Measurements from ENCODE around the gene ACER3.

The ACER3 gene

DNA sequence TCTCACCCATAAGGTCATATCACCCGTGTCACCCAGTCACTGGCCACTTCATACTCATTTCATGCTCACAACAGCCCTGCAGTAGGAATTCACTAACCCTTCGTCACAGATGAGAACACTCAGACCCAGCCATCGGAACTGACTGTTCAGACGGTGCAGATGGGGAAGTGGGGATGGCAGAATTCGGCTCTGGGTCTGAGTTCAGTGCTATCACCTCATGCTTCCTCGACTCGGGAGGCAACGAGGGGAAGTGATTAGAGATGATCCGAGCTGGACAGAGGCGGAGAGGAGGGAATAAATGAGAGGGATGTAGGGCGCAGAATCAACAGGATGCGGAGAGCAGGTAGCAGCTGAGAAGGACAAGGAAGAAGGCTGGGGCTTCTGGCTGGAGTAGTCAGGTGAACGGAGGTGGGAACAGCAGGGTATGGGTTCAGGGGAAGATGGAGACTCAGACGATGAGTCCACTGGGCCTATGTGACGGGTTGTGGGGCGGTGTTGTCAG is 178.2 kb downstream of the ACER3 start:
- H3K36me3 ChIP-seq (ENCODE audit: control insufficient read depth in 4 of 4, insufficient read depth in 4 of 4, low read length in 3 of 4) = no peaks in the 10 kb centered on the region
- H3K9me3 ChIP-seq (ENCODE audit: control extremely low read depth in 1 of 5, control insufficient read depth in 4 of 5, insufficient read depth in 2 of 5, low read depth in 1 of 5, low read length in 4 of 5) = peaks cover 0 to 8% (median 0%) of the 10 kb centered on the region in 5 experiments
- POLR2A ChIA-PET = no interaction called here
- peaks cover 0 to 36% (median 13%) of the 10 kb centered on the region in 5 experiments for H3K27me3 ChIP-seq (replicated peaks in 2 of 5; ENCODE audit: control insufficient read depth in 4 of 5, insufficient read depth in 5 of 5, low read length in 4 of 5)
- CTCF ChIA-PET = interaction anchor here (0.8 to 4.3 kb wide), 7 partner anchors 20 to 229 kb away, joined by 3 to 21 read pairs (median 4); partner anchors contain the start of gene OMP
- WGBS (ENCODE audit: insufficient coverage) = 79% methylated on average over 12 of the region's 16 CpGs
- H3K4me3 ChIP-seq (ENCODE audit: control insufficient read depth in 1 of 7, extremely low read depth in 1 of 7, insufficient read depth in 4 of 7, low read depth in 2 of 7, low read length in 6 of 7) = peak overlapping the region in 1 of 7 experiments; percentile 56
- no peak overlapping the region for H3K27ac ChIP-seq (ENCODE audit: insufficient read depth in 1 of 2, low read depth in 1 of 2, low read length in 2 of 2, poor library complexity in 1 of 2, severe bottlenecking in 2 of 2)
- H3K4me1 ChIP-seq (ENCODE audit: control extremely low read depth in 1 of 4, control insufficient read depth in 4 of 4, insufficient read depth in 4 of 4, low read length in 3 of 4) = peaks cover 0 to 18% (median 12%) of the 10 kb centered on the region in 4 experiments
- DNase-seq = peak in 1 of 3 donors; percentile 16

DNA sequence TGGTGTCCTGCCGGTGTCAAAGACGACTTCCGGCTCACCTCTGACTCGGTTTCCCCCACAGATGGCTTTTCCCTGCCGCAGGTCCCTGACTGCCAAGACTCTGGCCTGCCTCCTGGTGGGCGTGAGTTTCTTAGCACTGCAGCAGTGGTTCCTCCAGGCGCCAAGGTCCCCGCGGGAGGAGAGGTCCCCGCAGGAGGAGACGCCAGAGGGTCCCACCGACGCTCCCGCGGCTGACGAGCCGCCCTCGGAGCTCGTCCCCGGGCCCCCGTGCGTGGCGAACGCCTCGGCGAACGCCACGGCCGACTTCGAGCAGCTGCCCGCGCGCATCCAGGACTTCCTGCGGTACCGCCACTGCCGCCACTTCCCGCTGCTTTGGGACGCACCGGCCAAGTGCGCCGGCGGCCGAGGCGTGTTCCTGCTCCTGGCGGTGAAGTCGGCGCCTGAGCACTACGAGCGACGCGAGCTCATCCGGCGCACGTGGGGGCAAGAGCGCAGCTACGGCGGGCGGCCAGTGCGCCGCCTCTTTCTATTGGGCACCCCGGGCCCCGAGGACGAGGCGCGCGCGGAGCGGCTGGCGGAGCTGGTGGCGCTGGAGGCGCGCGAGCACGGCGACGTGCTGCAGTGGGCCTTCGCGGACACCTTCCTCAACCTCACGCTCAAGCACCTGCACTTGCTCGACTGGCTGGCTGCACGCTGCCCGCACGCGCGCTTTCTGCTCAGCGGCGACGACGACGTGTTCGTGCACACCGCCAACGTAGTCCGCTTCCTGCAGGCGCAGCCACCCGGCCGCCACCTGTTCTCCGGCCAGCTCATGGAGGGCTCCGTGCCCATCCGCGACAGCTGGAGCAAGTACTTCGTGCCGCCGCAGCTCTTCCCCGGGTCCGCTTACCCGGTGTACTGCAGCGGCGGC is 179.0 kb downstream of the ACER3 start:
- Histone ChIP-seq H3K36me3 (ENCODE audit: control insufficient read depth in 4 of 4, insufficient read depth in 4 of 4, low read length in 3 of 4) (no peaks in the 10 kb centered on the region), H3K4me1 (ENCODE audit: control extremely low read depth in 1 of 4, control insufficient read depth in 4 of 4, insufficient read depth in 4 of 4, low read length in 3 of 4) (peaks cover 0 to 10% (median 9%) of the 10 kb centered on the region in 4 experiments), H3K9me3 (ENCODE audit: control extremely low read depth in 1 of 5, control insufficient read depth in 4 of 5, insufficient read depth in 2 of 5, low read depth in 1 of 5, low read length in 4 of 5) (peaks cover 0 to 8% (median 0%) of the 10 kb centered on the region in 5 experiments), H3K27me3 (replicated peaks in 2 of 5; ENCODE audit: control insufficient read depth in 4 of 5, insufficient read depth in 5 of 5, low read length in 4 of 5) (peaks cover 0 to 37% (median 13%) of the 10 kb centered on the region in 5 experiments), H3K27ac (ENCODE audit: insufficient read depth in 1 of 2, low read depth in 1 of 2, low read length in 2 of 2, poor library complexity in 1 of 2, severe bottlenecking in 2 of 2) (no peak overlapping the region), H3K4me3 (ENCODE audit: control insufficient read depth in 1 of 7, extremely low read depth in 1 of 7, insufficient read depth in 4 of 7, low read depth in 2 of 7, low read length in 6 of 7) (peak overlapping the region in 5 of 7 experiments; percentile 19 to 72 (median 56))
- POLR2A ChIA-PET = no interaction called here
- CTCF ChIA-PET = interaction anchor here (0.7 to 4.3 kb wide), 10 partner anchors 8 to 230 kb away, joined by 3 to 21 read pairs (median 4); partner anchors contain the start of gene OMP
- WGBS (ENCODE audit: insufficient coverage) = 20% methylated on average over 92 of the region's 109 CpGs
- peak; percentile 42 to 76 (median 64) for DNase-seq

- 84% methylated on average over 30 of the region's 37 CpGs for WGBS (ENCODE audit: insufficient coverage)
- Histone ChIP-seq H3K36me3 (ENCODE audit: control insufficient read depth in 4 of 4, insufficient read depth in 4 of 4, low read length in 3 of 4) (no peaks in the 10 kb centered on the region), H3K4me1 (ENCODE audit: control extremely low read depth in 1 of 4, control insufficient read depth in 4 of 4, insufficient read depth in 4 of 4, low read length in 3 of 4) (peaks cover 0 to 10% (median 9%) of the 10 kb centered on the region in 4 experiments), H3K27me3 (replicated peaks in 2 of 5; ENCODE audit: control insufficient read depth in 4 of 5, insufficient read depth in 5 of 5, low read length in 4 of 5) (peaks cover 0 to 43% (median 13%) of the 10 kb centered on the region in 5 experiments), H3K27ac (ENCODE audit: insufficient read depth in 1 of 2, low read depth in 1 of 2, low read length in 2 of 2, poor library complexity in 1 of 2, severe bottlenecking in 2 of 2) (no peak overlapping the region), H3K9me3 (ENCODE audit: control extremely low read depth in 1 of 5, control insufficient read depth in 4 of 5, insufficient read depth in 2 of 5, low read depth in 1 of 5, low read length in 4 of 5) (peaks cover 0 to 8% (median 0%) of the 10 kb centered on the region in 5 experiments), H3K4me3 (ENCODE audit: control insufficient read depth in 1 of 7, extremely low read depth in 1 of 7, insufficient read depth in 4 of 7, low read depth in 2 of 7, low read length in 6 of 7) (no peak overlapping the region)
- DNase-seq = peak in 1 of 3 donors; percentile 10
- POLR2A ChIA-PET = no interaction called here
- CTCF ChIA-PET = interaction anchor here (0.7 to 4.3 kb wide), 9 partner anchors 8 to 231 kb away, joined by 3 to 21 read pairs (median 4); partner anchors contain the start of gene OMP
Observed at GRCh38 chr11:77040401-77040777, 179.7 kb downstream of the ACER3 start.

DNA sequence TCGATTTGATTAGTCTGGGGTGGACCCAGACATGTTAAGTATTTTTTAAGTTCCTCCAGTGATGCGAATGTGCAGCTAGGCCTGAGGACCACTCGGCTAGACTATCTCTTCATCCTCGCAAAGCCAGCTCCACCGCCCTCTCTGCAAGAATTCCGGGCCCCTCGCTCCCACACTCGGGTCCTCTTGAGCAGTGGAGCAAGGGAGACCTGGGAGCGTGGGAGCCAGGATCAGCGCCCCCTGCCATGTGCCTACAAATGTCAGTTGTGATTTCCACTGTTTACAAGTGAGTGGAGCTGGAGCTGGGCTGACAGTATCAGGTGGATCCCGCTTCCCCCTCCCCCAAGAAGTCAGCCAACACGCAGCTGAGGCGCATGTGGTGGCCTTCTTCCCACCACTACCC is 180.2 kb downstream of the ACER3 start:
- Histone ChIP-seq H3K27me3 (replicated peaks in 2 of 5; ENCODE audit: control insufficient read depth in 4 of 5, insufficient read depth in 5 of 5, low read length in 4 of 5) (peaks cover 0 to 48% (median 13%) of the 10 kb centered on the region in 5 experiments), H3K27ac (ENCODE audit: insufficient read depth in 1 of 2, low read depth in 1 of 2, low read length in 2 of 2, poor library complexity in 1 of 2, severe bottlenecking in 2 of 2) (no peak overlapping the region), H3K36me3 (ENCODE audit: control insufficient read depth in 4 of 4, insufficient read depth in 4 of 4, low read length in 3 of 4) (no peaks in the 10 kb centered on the region), H3K9me3 (ENCODE audit: control extremely low read depth in 1 of 5, control insufficient read depth in 4 of 5, insufficient read depth in 2 of 5, low read depth in 1 of 5, low read length in 4 of 5) (peaks cover 0 to 8% (median 0%) of the 10 kb centered on the region in 5 experiments), H3K4me1 (ENCODE audit: control extremely low read depth in 1 of 4, control insufficient read depth in 4 of 4, insufficient read depth in 4 of 4, low read length in 3 of 4) (peaks cover 0 to 12% (median 10%) of the 10 kb centered on the region in 4 experiments), H3K4me3 (ENCODE audit: control insufficient read depth in 1 of 7, extremely low read depth in 1 of 7, insufficient read depth in 4 of 7, low read depth in 2 of 7, low read length in 6 of 7) (no peak overlapping the region)
- WGBS (ENCODE audit: insufficient coverage) = 94% methylated on average over 10 of the region's 13 CpGs
- POLR2A ChIA-PET = no interaction called here
- DNase-seq = no peak
- CTCF ChIA-PET = interaction anchor here (0.8 to 4.3 kb wide), 6 partner anchors 14 to 303 kb away, joined by 3 to 21 read pairs (median 5); partner anchors contain the start of gene OMP

- H3K27me3 ChIP-seq (replicated peaks in 2 of 5; ENCODE audit: control insufficient read depth in 4 of 5, insufficient read depth in 5 of 5, low read length in 4 of 5) = peaks cover 0 to 49% (median 13%) of the 10 kb centered on the region in 5 experiments
- H3K36me3 ChIP-seq (ENCODE audit: control insufficient read depth in 4 of 4, insufficient read depth in 4 of 4, low read length in 3 of 4) = no peaks in the 10 kb centered on the region
- 92% methylated on average over 10 of the region's 13 CpGs for WGBS (ENCODE audit: insufficient coverage)
- no peak overlapping the region for H3K4me3 ChIP-seq (ENCODE audit: control insufficient read depth in 1 of 7, extremely low read depth in 1 of 7, insufficient read depth in 4 of 7, low read depth in 2 of 7, low read length in 6 of 7)
- H3K9me3 ChIP-seq (ENCODE audit: control extremely low read depth in 1 of 5, control insufficient read depth in 4 of 5, insufficient read depth in 2 of 5, low read depth in 1 of 5, low read length in 4 of 5) = peaks cover 0 to 8% (median 0%) of the 10 kb centered on the region in 5 experiments
- no peak for DNase-seq
- H3K4me1 ChIP-seq (ENCODE audit: control extremely low read depth in 1 of 4, control insufficient read depth in 4 of 4, insufficient read depth in 4 of 4, low read length in 3 of 4) = peaks cover 0 to 19% (median 14%) of the 10 kb centered on the region in 4 experiments
- ChIA-PET POLR2A (no interaction called here), CTCF (interaction anchor here (1.2 to 4.4 kb wide), 2 partner anchors 16 to 49 kb away, joined by 3 to 34 read pairs; no protein-coding TSS in a partner anchor)
- H3K27ac ChIP-seq (ENCODE audit: insufficient read depth in 1 of 2, low read depth in 1 of 2, low read length in 2 of 2, poor library complexity in 1 of 2, severe bottlenecking in 2 of 2) = no peak overlapping the region
Observed at GRCh38 chr11:77042111-77042726, 181.5 kb downstream of the ACER3 start.

GRCh38 chr11:77044356-77044755 is 183.6 kb downstream of the ACER3 start:
- Histone ChIP-seq H3K36me3 (ENCODE audit: control insufficient read depth in 4 of 4, insufficient read depth in 4 of 4, low read length in 3 of 4) (no peaks in the 10 kb centered on the region), H3K9me3 (ENCODE audit: control extremely low read depth in 1 of 5, control insufficient read depth in 4 of 5, insufficient read depth in 2 of 5, low read depth in 1 of 5, low read length in 4 of 5) (peaks cover 0 to 8% (median 0%) of the 10 kb centered on the region in 5 experiments), H3K4me3 (ENCODE audit: control insufficient read depth in 1 of 7, extremely low read depth in 1 of 7, insufficient read depth in 4 of 7, low read depth in 2 of 7, low read length in 6 of 7) (no peak overlapping the region), H3K4me1 (ENCODE audit: control extremely low read depth in 1 of 4, control insufficient read depth in 4 of 4, insufficient read depth in 4 of 4, low read length in 3 of 4) (peaks cover 0 to 21% (median 16%) of the 10 kb centered on the region in 4 experiments), H3K27me3 (replicated peaks in 2 of 5; ENCODE audit: control insufficient read depth in 4 of 5, insufficient read depth in 5 of 5, low read length in 4 of 5) (peaks cover 0 to 38% (median 6%) of the 10 kb centered on the region in 5 experiments), H3K27ac (ENCODE audit: insufficient read depth in 1 of 2, low read depth in 1 of 2, low read length in 2 of 2, poor library complexity in 1 of 2, severe bottlenecking in 2 of 2) (no peak overlapping the region)
- ChIA-PET CTCF (interaction anchor here (0.8 to 4.4 kb wide), 10 partner anchors 9 to 321 kb away, joined by 3 to 34 read pairs (median 4); partner anchors contain the start of gene B3GNT6), POLR2A (no interaction called here)
- WGBS (ENCODE audit: insufficient coverage) = no CpG with 5 or more reads among the region's 2 CpGs
- no peak for DNase-seq
